Measurements from ENCODE around the gene SLC27A5.
"Not testable (repeated sequence)": the region's sequence is repeated elsewhere in the genome, so short reads cannot be mapped to it uniquely, and the experiment has no call there.

SLC27A5 gene

GRCh38 chr19:58519355-58520256, 7.8 kb upstream of the SLC27A5 start, which contains the start of gene ZBTB45:
Gene ZBTB45, minus strand, starts transcription at chr19:58519810. Its CDS starts 2,137 bp downstream, at chr19:58517673.
- DNase-seq: peak; percentile 98

DNA sequence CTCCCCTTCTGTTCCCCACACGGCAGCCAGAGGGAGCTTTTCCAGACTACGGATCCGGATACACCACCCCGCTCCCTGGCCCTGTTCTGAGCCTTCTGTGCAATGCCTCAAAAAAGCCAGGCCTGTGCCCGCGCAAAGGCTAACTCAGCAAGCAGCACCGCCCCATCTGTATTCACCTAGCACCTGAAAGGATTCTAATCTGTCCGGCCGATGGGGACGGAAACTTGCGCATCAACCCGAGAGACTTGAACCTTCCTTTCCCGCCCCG, 7.2 kb upstream of the SLC27A5 start:
- DNase-seq: peak; percentile 87

GRCh38 chr19:58518256-58519086, 6.7 kb upstream of the SLC27A5 start:
- DNase-seq: peak; percentile 55

DNA sequence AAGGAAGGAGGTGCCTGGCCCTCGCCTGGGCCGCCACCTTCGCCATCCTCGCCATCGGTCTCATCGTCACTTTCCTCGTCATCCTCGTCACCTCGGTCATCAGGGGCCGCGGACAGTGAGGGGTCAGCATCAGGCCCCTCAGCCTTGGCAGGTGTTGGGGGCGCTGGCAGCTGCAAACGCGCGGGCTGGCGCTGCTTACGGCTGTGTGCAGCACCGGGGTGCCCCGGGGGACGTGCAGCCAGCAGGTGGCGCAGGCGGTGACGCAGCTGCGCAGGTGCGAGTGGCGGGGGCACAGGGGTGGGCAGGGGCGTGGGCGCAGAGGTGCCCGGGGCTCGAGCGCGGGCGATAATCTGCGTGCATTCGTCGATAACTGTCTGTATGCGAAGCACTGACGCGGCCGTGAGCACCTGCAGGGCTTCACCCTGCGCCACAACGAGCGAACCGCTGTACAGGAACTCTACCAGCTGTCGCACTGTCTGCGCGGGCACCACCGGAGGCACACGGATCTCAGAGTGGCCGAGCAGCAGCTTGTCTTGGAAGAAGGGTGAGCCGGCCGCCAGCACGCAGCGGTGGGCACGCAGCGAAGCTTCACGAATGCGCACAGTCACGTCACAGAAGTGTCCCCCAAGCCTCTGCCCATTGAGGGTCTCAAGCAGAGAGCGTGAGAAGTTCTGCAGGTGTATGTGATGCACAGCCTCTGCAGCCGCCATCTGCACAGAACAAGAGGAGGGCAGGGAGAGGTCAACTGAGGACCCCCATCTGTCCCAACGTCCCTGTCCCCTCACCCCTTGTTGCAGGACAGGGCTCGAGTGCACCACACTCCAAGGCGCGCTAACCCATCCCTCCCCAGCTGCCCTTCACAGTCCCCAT, 5.4 kb upstream of the SLC27A5 start:
- no peak for DNase-seq

DNA sequence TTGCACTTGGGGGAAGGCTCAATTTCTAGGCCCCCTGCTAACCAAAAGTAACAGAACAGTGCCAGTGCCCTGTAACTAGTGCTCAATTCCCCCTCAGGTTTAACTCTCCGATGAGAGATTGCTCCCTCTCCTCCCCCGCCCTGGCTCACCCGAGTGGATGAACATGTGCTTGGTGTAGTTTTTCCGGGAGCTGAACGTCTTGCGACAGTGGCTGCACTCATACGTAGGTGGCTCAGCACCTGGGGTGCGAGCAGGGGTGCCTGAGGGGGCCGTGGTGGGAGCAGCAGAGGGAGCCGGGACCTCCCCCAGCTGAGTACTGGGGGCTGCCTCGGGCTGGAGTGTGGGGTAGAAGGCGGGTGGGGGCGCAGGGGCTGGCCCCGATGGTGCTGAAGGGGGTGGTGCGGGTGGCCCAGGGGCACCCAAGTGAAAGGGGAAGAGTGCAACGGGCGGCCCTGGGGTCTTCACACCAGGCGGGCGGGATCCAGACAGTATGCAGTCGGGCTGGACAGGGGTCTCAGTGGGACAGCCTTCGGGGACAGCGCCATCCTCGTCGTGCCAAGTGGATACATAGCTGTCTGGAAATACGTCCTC, 4.5 kb upstream of the SLC27A5 start:
- DNase-seq: no peak

- no peak for DNase-seq
Observed at GRCh38 chr19:58515259-58515658, 3.5 kb upstream of the SLC27A5 start.

DNA sequence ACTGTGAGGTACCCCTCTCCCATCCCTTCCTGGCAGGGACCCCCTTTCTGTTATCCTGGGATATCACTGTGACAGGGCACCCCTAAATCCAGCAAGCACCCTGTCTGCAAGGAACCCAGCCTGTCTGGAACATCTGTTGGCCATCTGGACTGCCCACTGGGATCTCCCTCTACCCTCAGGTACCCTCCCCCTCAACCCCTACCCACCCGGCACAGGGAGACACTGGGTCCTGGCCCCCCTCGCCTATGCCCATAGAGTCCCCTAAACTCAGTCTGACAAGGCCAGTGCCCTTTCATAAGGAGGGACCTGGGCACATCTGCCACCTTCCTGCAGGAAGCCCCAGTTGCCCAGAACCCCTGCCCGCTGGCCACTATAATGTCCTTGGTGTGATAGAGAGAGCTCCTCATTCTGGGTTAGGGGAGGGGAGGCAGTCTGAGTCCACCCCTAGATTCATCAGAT, 2.8 kb upstream of the SLC27A5 start:
- DNase-seq: no peak

- DNase-seq: peak; percentile 97
Observed at GRCh38 chr19:58513694-58514563, 2.1 kb upstream of the SLC27A5 start.

DNA sequence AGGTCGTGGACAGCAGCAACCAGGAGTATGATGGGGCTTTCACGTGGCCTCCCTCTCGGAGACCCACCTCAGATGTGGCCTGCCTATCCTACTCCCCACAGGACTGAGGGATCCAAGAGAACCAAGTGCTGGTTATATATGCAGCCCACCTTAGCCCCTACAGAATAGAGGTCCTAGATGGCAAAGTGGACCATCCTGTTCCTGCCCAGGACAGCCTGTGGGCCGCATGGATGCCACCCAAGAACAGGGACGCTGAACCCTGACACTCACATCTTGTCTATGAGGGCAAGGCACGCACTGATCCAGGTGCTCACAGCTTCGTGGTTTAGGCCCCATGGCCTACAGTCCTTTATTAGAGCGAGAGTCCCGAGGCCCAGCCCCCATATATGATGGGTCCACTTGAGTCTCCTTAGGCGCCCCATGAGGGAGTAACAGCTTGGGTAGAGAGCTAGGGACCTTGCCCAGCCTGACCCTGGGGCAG, 1.5 kb upstream of the SLC27A5 start:
- DNase-seq: no peak

DNA sequence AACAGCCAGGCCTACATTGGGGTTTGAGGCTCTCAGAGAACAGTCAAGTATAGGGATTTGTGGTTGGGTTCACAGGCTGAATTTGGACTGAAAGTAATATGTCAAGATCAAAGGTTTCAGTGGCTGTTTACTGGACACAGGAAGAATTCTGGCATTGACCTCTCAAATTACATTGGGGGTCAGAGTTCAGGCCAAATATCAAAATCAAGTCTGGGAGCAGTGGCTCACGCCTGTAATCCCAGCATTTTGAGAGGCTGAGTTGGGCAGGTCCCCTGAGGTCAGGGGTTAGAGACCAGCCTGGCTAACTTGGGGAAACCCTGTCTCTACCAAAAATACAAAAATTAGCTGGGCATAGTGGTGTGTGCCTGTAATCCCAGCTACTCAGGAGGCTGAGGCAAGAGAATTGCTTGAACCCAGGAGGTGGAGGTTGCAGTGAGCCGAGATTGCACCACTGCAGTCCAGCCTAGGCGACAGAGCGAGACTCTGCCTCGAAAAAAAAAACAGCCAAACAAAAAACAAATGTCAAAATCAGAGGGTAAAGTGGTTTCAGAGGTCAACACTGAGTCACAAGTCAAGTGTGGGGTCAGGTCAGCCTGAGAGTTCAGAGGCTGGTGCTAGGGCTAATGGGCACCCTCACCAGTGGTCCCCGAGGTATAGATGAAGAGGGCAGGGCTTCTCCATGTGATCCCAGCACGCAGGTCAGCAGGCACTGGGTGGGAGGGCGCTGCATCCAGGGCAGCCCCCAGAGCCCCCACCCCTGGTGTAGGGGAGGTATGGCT, 1.5 kb downstream of the SLC27A5 start:
- no peak for DNase-seq

DNA sequence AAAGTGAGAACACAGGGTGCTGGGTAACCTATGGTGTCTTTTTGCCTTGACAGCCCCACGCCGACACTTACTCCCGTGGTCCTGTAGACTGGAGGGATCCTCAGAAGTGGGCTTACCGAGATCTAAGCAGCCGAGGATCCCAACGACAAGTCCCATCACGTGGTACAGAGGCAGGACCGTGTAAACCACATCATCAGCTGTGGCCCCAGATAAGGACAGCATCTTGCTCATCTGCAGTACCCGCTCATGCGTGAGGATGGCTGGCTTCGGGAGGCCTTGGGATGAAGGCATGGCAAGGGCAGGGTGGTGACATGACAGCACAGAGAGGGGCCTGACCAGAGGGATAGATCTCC, 2.1 kb downstream of the SLC27A5 start:
- DNase-seq: no peak

DNA sequence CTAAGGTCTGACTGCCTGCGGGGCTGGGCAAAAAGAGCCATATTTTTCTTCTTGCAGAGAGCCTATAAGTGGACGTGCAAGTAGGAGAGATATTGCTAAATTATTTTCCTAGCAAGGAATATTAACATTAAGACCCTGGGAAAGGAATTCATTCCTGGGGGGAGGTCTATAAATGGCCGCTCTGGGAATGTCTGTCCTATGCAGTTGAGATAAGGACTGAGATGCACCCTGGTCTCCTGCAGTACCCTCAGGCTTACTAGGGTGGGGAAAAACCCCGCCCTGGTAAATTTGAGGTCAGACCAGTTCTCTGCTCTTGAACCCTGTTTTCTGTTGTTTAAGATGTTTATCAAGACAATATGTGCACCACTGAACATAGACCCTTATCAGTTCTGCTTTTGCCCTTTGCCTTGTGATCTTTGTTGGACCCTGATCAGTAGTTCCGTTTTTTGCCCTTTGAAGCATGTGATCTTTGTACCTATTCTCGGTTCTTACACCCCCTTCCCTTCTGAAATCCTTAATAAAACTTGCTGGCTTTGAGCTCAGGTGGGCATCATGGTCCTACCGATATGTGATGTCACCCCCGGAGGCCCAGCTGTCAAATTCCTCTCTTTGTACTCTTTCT, 4.1 kb downstream of the SLC27A5 start:
- DNase-seq: not testable (repeated sequence)

DNA sequence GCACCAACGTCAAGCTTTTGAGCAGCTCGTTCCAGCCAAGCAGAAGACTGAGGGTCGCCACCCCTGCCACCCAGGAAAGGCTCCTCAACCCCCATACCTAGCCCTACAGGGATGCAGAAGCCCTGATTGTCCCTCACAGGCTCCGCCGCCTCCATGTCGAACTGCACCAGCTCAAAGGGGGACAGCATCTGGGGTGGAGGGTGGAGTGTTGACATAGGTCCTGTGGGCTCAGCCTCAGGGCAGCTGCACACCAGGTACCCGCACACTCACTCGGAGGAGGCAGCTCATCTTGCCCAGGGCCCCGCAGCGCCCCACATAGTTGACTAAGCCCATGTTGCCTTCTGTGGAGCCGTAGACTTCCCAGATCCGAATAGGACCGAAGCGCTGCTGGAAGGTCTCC, 11.6 kb downstream of the SLC27A5 start:
- no peak for DNase-seq

DNA sequence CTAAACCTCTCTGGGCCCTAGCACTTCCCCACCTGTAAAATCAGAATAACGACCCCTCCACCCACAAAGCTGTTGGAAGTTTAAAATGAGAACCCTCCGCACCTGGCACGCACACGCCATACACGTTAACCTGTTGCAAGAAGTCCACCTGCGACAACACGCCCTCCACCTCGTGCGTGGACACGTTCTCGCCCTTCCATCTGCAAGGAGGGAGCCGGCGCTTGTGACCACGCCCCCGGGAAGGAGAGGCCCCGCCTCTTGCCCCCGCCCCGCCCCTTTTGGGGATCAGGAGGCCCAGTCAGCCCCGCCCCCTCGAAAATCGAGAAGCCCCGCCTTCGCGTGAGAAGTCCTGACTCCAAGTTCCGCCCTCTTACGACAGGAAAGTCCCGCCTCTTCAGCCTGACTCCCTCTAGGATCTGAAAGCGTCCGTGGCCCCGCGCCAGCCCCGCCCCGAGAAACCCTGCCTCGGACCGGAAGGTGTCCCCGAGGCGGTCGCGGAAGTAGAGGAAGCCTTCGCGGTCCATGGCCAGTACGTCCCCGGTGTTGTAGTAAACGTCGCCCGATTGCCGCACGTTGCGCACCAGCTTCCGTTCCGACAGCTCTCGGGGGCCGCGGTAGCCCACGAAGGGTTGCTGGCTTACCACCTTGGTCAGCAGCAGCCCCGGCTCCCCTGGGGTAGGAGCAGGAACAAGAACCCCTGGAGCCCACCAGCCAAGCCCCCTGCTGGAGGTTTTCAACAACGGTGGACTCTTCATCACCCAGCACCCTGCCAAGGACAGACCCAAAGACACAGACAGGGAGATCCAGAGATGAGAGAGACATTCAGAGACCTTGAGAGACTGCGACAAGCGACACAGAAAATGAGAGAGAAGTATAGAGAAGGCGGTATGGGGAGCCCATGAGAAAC, 12.5 kb downstream of the SLC27A5 start:
- DNase-seq: peak; percentile 100

DNA sequence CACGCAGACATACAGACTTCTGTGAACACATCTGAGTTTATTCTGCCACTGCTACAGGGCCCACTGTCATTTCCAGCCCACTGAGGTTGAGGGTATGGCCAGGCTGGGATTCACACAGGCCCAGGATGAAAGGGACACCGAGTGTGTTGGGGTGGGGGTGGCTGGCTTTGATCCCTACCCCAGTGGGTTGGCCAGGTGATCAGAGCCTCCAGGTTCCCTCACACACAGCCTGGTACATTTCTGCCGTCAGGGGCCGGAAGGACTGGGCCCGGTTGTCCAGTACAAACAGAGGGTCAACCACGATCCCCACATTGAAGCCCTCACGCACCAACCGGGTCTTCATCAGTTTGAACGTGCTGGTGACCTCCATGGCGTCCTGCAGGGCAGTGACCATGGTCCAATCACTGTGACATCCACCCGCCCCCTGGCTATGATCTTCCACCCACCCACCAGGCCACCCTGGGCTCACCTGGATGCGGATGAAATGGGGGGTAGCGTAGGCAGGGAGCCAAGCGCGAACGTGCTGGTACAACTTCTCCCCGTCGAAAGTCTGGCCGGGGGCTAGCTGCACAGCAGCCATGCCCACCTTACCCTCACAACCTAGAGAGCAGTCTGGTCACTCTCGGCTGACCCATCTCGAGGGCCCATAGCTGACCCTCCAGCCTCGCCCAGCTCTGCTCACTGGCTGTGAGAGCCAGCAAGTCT, 13.3 kb downstream of the SLC27A5 start:
- no peak for DNase-seq

GRCh38 chr19:58497634-58498170, 14.1 kb downstream of the SLC27A5 start:
- DNase-seq: no peak

- no peak for DNase-seq
Observed at GRCh38 chr19:58492265-58492664, 19.5 kb downstream of the SLC27A5 start.

GRCh38 chr19:58491393-58491792, 20.4 kb downstream of the SLC27A5 start:
- no peak for DNase-seq

All from NCI-H69 (cell line).